NCI-H1417 (cell line): ENCODE measurements around the gene RNF187.
A peak's percentile ranks its signal among the peaks of the same experiment; 100 is the strongest.

Experiments
- DNase-seq, 3 experiments: peaks; one replicate each; lab custom pipeline; 2025; lab: John Stamatoyannopoulos, UW

The RNF187 gene

GRCh38 chr1:228487336-228488124, at the start of gene RNF187:
Gene RNF187 (plus strand): TSS chr1:228487382.
- peak in 2 of 3 experiments; percentile 60 to 68 for DNase-seq

DNA sequence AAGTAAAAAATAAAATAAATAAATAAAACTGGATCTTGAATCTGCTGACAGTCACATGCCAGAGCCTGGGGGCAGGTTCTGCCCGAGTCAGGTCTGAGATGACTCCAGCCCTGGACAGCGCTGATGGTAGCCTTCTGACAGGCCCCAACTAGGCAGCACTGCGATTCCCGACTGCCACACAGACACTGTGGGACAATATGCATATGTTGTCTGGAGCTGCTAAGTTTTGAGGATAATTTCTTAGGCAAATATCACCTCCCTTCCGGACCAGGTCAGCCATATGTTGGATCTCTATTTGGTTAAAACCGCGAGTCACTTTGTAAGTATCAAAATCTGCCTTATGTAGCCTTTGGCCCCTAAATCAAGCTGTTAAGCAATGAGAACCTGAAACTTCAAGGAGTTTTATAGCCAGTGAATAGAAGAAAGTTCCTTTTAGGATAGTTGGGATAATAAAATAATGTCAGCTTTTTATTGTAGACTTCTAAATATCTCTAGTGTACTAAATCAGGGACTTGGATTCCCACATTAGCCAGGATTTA, 49.7 kb upstream of the RNF187 start:
- DNase-seq = no peak

- no peak for DNase-seq
Observed at GRCh38 chr1:228438266-228438665, 48.9 kb upstream of the RNF187 start.

- no peak for DNase-seq
Observed at GRCh38 chr1:228440761-228441500, 46.3 kb upstream of the RNF187 start.

DNA sequence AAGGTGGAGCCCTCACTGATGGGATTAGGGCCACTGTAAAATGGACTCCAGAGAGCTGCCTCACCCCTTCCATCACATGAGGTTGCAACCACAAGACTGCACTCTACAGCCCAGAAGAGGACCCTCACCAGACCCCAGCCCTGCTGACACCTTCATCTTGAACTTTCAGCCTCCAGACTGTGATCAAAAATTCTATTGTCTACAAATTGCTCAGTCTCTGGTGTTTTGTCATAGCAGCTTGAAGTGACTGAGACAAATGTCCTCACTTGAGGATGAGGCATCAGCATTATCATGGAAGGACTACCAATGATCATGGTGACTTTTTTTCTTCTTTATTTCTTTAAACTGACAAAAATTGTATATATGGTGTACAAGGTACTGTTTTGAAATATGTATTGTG, 43.8 kb upstream of the RNF187 start:
- no peak for DNase-seq

DNA sequence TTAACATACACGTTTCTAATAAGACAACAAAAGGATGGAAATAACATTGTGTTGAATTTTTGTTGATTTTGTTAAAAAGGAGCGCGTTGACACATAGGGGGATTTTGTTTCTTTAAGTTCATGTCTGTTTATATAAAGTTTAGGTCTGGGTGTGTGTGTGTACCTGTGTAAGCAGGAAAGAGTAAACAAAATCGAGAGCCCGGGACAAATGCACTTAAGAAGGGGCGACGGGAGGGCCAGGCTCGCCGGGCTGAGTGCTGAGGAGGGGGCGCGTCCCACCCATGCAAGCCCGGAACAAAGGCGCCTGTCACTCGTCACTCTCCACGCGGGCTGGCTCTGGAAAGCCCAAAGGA, 41.7 kb upstream of the RNF187 start:
- no peak for DNase-seq

DNA sequence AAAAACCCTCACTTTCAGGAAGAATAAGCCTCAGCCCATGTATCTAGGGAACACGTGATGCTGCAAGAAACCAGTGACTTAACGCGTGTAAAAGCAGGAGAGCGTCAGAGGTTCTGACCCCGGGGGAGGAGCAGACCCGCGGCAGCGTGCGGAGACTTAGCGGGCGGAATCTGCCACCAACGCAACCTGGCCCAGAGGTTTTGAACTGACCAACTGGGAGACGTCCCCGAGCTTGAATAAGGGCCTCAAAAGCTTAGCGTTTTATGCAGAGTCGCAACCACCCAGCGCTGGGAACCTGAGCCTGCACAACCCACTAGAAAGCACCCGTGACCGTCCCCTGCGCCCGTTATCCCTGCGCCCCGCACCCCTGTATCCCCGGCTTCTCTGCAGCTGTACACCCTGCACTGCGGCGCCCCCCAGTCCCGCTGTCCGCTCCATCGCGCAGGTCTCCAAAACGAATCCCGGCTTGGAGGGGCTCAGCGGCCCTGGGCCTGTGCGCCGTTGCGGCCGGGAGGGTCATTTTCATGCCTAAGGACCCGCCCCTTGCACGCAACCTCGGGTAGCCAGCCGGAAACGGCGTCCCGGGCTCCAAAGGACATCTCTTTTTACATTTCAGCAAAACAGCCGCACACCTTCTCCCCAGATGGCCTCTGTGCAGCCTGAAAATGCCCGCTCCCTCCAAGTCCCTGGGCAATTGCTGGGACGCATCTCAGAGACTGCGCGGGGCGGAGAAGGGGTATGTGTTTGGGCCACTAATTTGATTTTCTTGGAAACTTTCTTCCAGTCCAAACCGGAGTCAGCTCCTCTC, 41.1 kb upstream of the RNF187 start:
- peak in 1 of 3 experiments; percentile 17 for DNase-seq

DNA sequence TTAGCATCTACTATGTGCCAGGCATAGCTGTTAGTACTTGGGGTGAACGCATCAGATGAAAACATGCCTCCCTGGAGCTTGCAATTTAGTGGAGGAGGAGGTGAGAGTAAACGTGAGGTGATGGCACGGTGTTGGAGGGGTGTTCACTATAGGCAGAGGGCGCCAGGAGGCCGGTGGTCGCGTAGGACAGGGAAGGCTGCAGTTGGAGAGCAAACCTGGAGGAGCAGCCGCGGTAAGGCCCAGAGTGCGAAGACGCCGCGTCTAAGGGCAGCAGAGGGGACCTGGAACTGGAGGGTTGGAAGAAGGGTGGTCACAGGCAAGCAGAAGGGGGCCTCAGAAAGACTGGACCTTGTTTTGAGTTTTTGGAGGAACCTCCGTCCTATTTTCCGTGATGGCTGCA, 40.3 kb upstream of the RNF187 start:
- no peak for DNase-seq

DNA sequence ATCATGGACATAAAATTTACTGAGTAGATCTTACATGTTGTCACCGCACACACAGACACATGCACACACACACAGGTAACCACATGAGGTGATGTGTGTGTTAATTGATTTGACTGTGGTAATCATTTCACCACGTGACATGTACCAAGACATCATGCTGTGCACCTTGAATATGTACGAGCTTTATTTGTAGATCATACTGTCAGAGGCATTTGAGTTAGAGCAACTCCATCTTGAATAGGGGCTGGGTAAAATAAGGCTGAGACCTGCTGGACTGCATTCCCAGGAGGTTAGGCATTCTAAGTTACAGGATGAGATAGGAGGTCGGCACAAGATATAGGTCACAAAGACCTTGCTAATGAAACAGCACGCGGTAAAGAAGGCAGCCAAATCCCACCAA, 38.8 kb upstream of the RNF187 start:
- no peak for DNase-seq

DNA sequence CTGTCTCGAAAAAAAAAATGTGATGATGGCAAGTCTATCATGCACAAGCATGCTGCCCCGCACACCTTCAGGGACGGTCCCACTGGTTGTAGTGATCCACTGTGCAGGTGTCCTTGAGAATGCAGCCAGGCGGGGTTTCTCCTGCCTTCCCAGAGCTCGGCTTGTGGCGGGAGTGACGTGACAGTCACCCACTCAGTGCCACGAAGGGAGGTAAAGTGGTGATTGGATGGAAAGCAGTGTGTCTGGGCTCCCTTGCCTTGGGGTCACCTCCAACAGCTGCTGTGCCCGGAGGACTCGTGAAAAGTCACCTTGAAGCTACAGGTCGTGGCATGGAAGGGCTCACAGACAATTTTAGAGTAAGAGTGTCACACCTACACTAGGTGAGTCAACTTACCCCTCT, 37.0 kb upstream of the RNF187 start:
- no peak for DNase-seq

- no peak for DNase-seq
Observed at GRCh38 chr1:228452194-228453021, 34.8 kb upstream of the RNF187 start.

DNA sequence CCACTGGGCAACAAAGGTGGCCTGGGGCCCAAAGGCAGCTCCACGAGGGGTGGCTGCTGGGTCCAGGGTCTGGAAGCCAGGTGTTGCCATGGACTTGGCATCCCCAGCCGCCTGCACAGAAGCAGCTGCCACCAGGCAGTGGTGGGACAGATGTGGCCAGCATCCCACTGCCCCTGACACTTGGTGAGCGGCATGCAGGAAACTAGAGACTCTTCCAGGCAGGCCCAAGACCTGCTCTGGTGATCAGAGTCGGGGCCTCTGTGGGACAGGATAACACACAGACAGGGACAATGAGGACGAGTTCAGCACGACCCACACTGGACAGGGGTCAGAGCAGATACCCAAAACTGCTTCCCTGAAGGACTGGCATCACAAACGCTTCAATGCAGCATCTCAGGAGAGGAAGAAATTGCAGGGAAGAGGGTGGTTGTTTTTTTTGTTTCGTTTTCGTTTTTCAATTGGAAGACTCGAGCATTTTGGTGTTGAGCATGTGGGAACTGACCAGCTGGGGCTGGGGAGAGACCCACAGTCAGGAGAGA, 34.1 kb upstream of the RNF187 start:
- no peak for DNase-seq

DNA sequence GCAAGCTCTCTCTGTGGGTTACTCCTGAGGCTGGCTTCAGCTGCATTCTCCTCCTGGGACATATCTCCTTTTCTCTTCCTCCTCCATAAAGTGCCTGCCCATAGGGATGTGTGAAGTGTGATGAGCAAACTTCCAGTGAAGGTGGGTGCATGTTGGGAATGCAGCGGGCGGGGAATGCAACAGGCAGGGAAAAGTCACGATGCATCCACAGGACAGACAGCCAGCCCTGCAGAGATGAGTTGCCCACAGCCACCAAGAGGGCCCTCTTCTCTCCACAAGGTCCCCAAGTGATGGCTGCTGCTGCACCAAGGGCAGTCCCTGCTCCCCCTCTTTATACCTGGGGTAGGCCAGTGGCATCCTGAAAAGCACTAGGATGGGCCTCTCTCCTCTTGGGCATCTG, 33.6 kb upstream of the RNF187 start:
- no peak for DNase-seq

DNA sequence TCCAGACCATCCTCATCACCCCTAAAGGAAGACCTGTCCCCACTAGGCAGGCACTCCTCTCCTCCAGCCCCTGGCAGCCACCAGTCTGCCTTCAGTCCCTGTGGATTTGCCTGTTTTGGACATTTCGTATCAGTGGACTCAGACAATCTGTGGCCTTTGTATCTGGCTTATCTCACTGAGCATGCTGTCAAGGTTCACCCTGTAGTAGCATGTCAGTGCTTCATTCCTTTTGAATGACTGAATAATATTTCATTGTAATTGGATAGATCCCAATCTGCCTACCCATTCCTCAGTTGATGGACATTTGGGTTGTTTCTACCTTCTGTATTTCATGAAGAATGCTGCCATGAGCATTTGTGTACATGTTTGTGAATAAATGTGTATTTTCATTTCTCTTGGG, 32.9 kb upstream of the RNF187 start:
- no peak for DNase-seq

DNA sequence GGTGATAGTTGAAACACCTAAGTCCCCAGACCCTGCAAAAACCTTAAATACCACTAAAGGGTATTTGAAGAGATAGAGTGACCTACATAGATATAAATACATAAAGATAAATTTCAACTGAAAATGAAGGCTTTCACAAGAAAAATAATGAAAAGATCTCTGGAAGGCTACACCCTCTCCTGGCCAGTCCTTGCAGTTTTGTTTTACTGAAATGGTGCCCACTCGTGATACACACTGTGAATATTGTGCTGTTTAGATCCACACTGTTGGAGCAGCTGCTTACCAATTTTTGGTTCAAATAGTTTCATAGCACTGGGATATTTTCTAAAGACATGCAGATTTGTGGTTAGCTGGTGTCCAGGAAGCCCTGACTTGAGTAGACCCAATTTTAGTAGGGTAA, 31.5 kb upstream of the RNF187 start:
- DNase-seq = no peak

GRCh38 chr1:228456252-228457016, 30.7 kb upstream of the RNF187 start:
- no peak for DNase-seq

DNA sequence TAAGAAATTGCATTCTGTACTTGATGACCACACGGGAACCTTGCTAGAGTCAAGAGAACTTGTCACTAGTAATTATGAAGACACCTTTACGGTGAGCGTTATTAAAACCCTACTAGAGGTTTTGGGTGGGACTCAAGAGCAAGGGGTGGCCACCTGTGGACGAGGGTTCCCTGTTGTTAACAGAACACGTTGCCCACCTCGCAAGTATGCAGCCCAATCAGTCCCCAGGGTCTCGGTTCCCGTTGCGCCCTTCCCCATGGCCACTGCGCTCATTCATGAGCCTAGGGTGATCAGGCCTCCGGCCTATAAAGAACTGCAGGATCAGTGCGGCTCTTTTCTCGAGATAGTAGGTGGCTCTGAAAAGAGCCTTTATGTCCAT, 30.2 kb upstream of the RNF187 start:
- DNase-seq = no peak

- DNase-seq = peak; percentile 94 to 100 (median 97)
Observed at GRCh38 chr1:228457396-228458176, 29.6 kb upstream of the RNF187 start.

DNA sequence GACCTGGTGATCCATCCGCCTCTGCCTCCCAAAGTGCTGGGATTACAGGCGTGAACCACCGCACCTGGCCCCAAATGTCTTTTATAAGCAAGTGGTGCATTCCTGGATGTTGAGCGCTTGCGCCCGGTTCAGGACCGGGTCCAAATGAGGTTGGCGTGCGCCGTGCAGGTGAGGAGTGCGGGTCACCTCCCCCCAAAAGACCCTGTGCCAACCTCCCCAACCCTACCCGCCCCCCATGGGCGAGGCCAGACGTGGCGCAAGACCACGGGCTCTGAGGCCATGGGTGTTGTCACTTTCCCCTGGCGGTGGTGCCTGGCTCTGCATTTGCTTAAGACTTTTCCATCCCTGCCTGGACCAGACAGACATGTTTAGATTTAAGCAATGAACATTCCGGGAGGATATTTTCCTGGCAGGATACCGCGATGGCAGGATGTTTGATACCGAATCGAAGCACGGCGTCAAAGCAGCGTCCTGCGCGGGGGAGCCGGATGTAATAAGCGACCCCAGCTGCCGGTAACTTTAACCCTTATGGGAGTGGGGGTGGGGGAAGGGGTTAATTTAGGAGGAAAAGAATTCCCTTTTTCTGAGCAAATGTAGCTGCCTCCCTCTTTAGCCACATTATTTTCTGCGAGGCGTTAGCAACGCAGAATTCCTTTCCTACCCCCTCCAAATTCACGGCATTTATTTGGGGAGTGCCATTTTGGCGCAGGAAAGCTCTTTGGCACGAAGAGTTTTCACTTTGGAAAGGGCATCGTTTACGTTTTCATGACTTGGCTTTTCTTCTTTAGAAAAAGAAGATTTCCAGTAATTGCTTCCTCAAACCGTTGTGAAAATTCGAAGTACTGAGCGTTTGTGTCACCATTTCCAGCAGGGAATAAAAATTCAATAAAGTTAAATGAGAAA, 27.8 kb upstream of the RNF187 start:
- peak; percentile 49 to 83 (median 64) for DNase-seq
